Gastrocnemius medialis (tissue), 4 donors: ENCODE measurements around the gene ADCY2. TPM values are rescaled to one million over a fixed set of nuclear protein-coding genes. Genes with fewer than 3 reads are reported as not detected.

Experiments
- ATAC-seq, 2 donors: fragments of 150-250 bp; one replicate each; pipeline ENCODE4 v1.9.1; 2016
- DNase-seq, 2 donors: peaks; one replicate each; pipeline ENCODE4 v3.0.0-alpha.2; 2019
- H3K27ac ChIP-seq, 4 donors: fragments of 200-600 bp; sonication (generic); 1 replicate in 1 of 4; 2 replicates in 3 of 4; pipeline ENCODE4 v1.5.1; 2016 to 2018; ENCODE audit warnings: mild to moderate bottlenecking in 2 of 4, moderate library complexity in 1 of 4
- H3K27me3 ChIP-seq, 3 donors: fragments of 200-600 bp; sonication (generic) in 2 of 3; 1 replicate in 1 of 3; 2 replicates in 2 of 3; pipeline versions ENCODE4 v1.5.1 to v1.6.0; 2016 to 2019; ENCODE audit warnings: mild to moderate bottlenecking in 1 of 3, moderate library complexity in 1 of 3
- H3K36me3 ChIP-seq, 2 donors: fragments of 200-600 bp; sonication (generic) in 1 of 2; one replicate each; pipeline ENCODE4 v1.5.1; 2017 to 2018
- H3K4me1 ChIP-seq, 2 donors: fragments of 200-600 bp; sonication (generic) in 1 of 2; one replicate each; pipeline ENCODE4 v1.5.1; 2016 to 2017; ENCODE audit warnings: mild to moderate bottlenecking in 2 of 2
- H3K4me3 ChIP-seq, 4 donors: fragments of 200-600 bp; sonication (generic) in 3 of 4; 1 replicate in 1 of 4; 2 replicates in 3 of 4; pipeline ENCODE4 v1.5.1; 2016 to 2019; ENCODE audit warnings: mild to moderate bottlenecking in 2 of 4
- H3K9me3 ChIP-seq, 3 donors: fragments of 200-600 bp; sonication (generic) in 2 of 3; 1 replicate in 1 of 3; 2 replicates in 2 of 3; pipeline ENCODE4 v1.5.1; 2016 to 2019
- CTCF ChIP-seq, 5 experiments: fragments of 450-650 bp in 3 of 5; fragments of 200-600 bp in 2 of 5; sonication (generic) in 2 of 5; IDR thresholded peaks in 4 of 5; conservative IDR thresholded peaks in 1 of 5; 1 replicate in 4 of 5; 2 replicates in 1 of 5; pipeline ENCODE4 v1.5.1; 2016 to 2019; ENCODE audit warnings: antibody characterized with exemption in 5 of 5, mild to moderate bottlenecking in 3 of 5, moderate library complexity in 3 of 5
- POLR2A ChIP-seq, 2 donors: fragments of 450-650 bp; IDR thresholded peaks; one replicate each; pipeline ENCODE4 v1.6.1; 2017; ENCODE audit warnings: antibody characterized with exemption in 2 of 2, mild to moderate bottlenecking in 2 of 2, moderate library complexity in 2 of 2
- in situ Hi-C, 4 donors: fragments of 200-750 bp; cut with MboI; loops; one replicate each; pipeline versions ENCODE4 v1.15.0 to v1.8.0; 2017; ENCODE audit warnings: low sequenced_read_pairs in 4 of 4
- intact Hi-C: fragments of 100-400 bp; cut with DNase I; formaldehyde crosslinking; loops from one replicate; pipeline ENCODE4 v1.15.1; 2023; ENCODE audit warnings: low total_unique reads
- total RNA-seq, 4 donors: library from RNA; depleted of rRNA; stranded (reverse); fragments of >200 nt; gene quantifications; one replicate each; pipeline versions ENCODE4 v1.1.0 to v1.2.3, GENCODE V29; 2016

The ADCY2 gene
- total RNA-seq, 4 donors from 2014 or later, result 24.3 to 50.1 (median 36.5) TPM

- Histone ChIP-seq H3K27me3 (no peaks in the 10 kb centered on the region), H3K4me3 (no peak overlapping the region), H3K9me3 (no peaks in the 10 kb centered on the region), H3K36me3 (peaks cover 0 to 56% of the 10 kb centered on the region in 2 donors), H3K4me1 (peaks cover 16 to 23% of the 10 kb centered on the region in 2 donors), H3K27ac (no peak overlapping the region)
- no peak for ATAC-seq
- intact Hi-C loops, result no loop called here
- TF ChIP-seq POLR2A (IDR thresholded peaks at IDR 0.05), result no peak
- TF ChIP-seq CTCF (IDR thresholded peaks at IDR 0.05 in 4 of 5, conservative IDR thresholded peaks at IDR 0.05 in 1 of 5), result no peak
- DNase-seq, result no peak
- in situ Hi-C loops, result no loop called here
These were observed 479.2 kb downstream of the ADCY2 start for GRCh38 chr5:7875151-7875550.

GRCh38 chr5:7876867-7877266 is 480.9 kb downstream of the ADCY2 start:
- Histone ChIP-seq H3K27ac (no peak overlapping the region), H3K9me3 (no peaks in the 10 kb centered on the region), H3K4me3 (no peak overlapping the region), H3K27me3 (no peaks in the 10 kb centered on the region), H3K36me3 (peaks cover 0 to 66% of the 10 kb centered on the region in 2 donors), H3K4me1 (peaks cover under 1 to 6% of the 10 kb centered on the region in 2 donors)
- DNase-seq (no peak), ATAC-seq (no peak)
- TF ChIP-seq CTCF (IDR thresholded peaks at IDR 0.05 in 4 of 5, conservative IDR thresholded peaks at IDR 0.05 in 1 of 5), result no peak
- no peak for TF ChIP-seq POLR2A (IDR thresholded peaks at IDR 0.05)
- in situ Hi-C loops, result no loop called here
- intact Hi-C loops, result no loop called here

- Histone ChIP-seq H3K4me3 (no peak overlapping the region), H3K27me3 (no peaks in the 10 kb centered on the region), H3K36me3 (peaks cover 0 to 76% of the 10 kb centered on the region in 2 donors), H3K9me3 (no peaks in the 10 kb centered on the region), H3K4me1 (no peaks in the 10 kb centered on the region), H3K27ac (no peak overlapping the region)
- intact Hi-C loops (no loop called here), in situ Hi-C loops (no loop called here)
- TF ChIP-seq CTCF (IDR thresholded peaks at IDR 0.05 in 4 of 5, conservative IDR thresholded peaks at IDR 0.05 in 1 of 5) (no peak), POLR2A (IDR thresholded peaks at IDR 0.05) (no peak)
- ATAC-seq, result no peak
- DNase-seq, result no peak
These were observed 481.9 kb downstream of the ADCY2 start for GRCh38 chr5:7877851-7878250.

GRCh38 chr5:7878381-7878873 is 482.5 kb downstream of the ADCY2 start:
- no peak for ATAC-seq
- no peaks in the 10 kb centered on the region for H3K27me3 ChIP-seq

More at GRCh38 chr5:7878381-7878873, 482.5 kb downstream of the ADCY2 start:
- in situ Hi-C loops (no loop called here), intact Hi-C loops (no loop called here)
- Histone ChIP-seq H3K27ac (no peak overlapping the region), H3K4me1 (no peaks in the 10 kb centered on the region), H3K4me3 (no peak overlapping the region), H3K36me3 (peaks cover 0 to 81% of the 10 kb centered on the region in 2 donors), H3K9me3 (no peaks in the 10 kb centered on the region)
- no peak for DNase-seq
- no peak for TF ChIP-seq CTCF (IDR thresholded peaks at IDR 0.05 in 4 of 5, conservative IDR thresholded peaks at IDR 0.05 in 1 of 5)
